Neural progenitor cell (in vitro differentiated cells): Measurements from ENCODE around the gene ARHGAP26.

Experiments
- CTCF ChIP-seq: fragments of 200-600 bp; sonication (generic); IDR thresholded peaks from 2 replicates; pipeline ENCODE4 v1.5.1; 2017; ENCODE audit warnings: antibody characterized with exemption, mild to moderate bottlenecking
- EZH2 ChIP-seq: fragments of 200-600 bp; sonication (generic); IDR thresholded peaks from 2 replicates; pipeline ENCODE4 v1.6.1; 2017; ENCODE audit warnings: antibody characterized with exemption, mild to moderate bottlenecking, moderate library complexity

- no peak for TF ChIP-seq CTCF
- no peak for TF ChIP-seq EZH2
These were observed 436.2 kb downstream of the ARHGAP26 start for GRCh38 chr5:143206196-143207053.
